WERI-Rb-1 (cell line): ENCODE measurements around the gene CREB3L4.
"Not testable (repeated sequence)": the region's sequence is repeated elsewhere in the genome, so short reads cannot be mapped to it uniquely, and the experiment has no call there.

Experiments
- DNase-seq: peaks from one replicate; pipeline ENCODE4 v3.0.0-alpha.2; 2020
- H3K27ac ChIP-seq: fragments of 250-450 bp; sonication (Bioruptor Pico); 2 replicates; pipeline ENCODE4 v1.5.1; 2020; ENCODE audit warnings: mild to moderate bottlenecking, moderate library complexity
- H3K27me3 ChIP-seq: fragments of 250-450 bp; sonication (Bioruptor Pico); 2 replicates; pipeline ENCODE4 v1.5.1; 2021; ENCODE audit warnings: mild to moderate bottlenecking, low read depth, moderate library complexity; ENCODE audit not compliant: insufficient read depth, severe bottlenecking
- H3K36me3 ChIP-seq: fragments of 250-450 bp; sonication (Bioruptor Pico); 2 replicates; pipeline ENCODE4 v1.5.1; 2020; ENCODE audit warnings: mild to moderate bottlenecking, moderate library complexity
- H3K4me3 ChIP-seq: 2 replicates; pipeline ENCODE4 v1.5.1; 2011; ENCODE audit warnings: low read depth, mild to moderate bottlenecking, control low read depth, low read length
- H3K9me3 ChIP-seq: fragments of 250-450 bp; sonication (Bioruptor Pico); 2 replicates; pipeline ENCODE4 v1.5.1; 2021; ENCODE audit warnings: mild to moderate bottlenecking, moderate library complexity; ENCODE audit not compliant: severe bottlenecking
- CTCF ChIP-seq: IDR thresholded peaks from 2 replicates; pipeline ENCODE4 v1.5.1; 2011; ENCODE audit warnings: low read depth, mild to moderate bottlenecking, control low read depth, inconsistent platforms, low read length

Gene CREB3L4

GRCh38 chr1:153973525-153973924 is 5.8 kb downstream of the CREB3L4 start:
- TF ChIP-seq CTCF = no peak
- Histone ChIP-seq H3K9me3 (no peaks in the 10 kb centered on the region), H3K27me3 (no peaks in the 10 kb centered on the region), H3K36me3 (peaks cover 59% of the 10 kb centered on the region), H3K27ac (no peak overlapping the region), H3K4me3 (no peak overlapping the region)
- DNase-seq = no peak

- DNase-seq = no peak
Observed at GRCh38 chr1:153976819-153977249, 9.1 kb downstream of the CREB3L4 start.

GRCh38 chr1:153977250-153978240 is 9.8 kb downstream of the CREB3L4 start, which contains the start of gene JTB:
JTB (minus strand) TSS chr1:153977674; CDS start chr1:153977252, 422 bp downstream.
- peak; percentile 99 for DNase-seq
- Histone ChIP-seq H3K36me3 (peaks cover 39% of the 10 kb centered on the region), H3K27me3 (no peaks in the 10 kb centered on the region), H3K9me3 (no peaks in the 10 kb centered on the region), H3K4me3 (peak within 1 kb of the TSS; percentile 83), H3K27ac (peak within 1 kb of the TSS; percentile 95)
- TF ChIP-seq CTCF = peak; percentile 23; the same call in 1 of the 2 replicates

More at GRCh38 chr1:153976819-153977249, 9.1 kb downstream of the CREB3L4 start:
- no peak for TF ChIP-seq CTCF
- peak overlapping the region; percentile 83 for H3K4me3 ChIP-seq
- peak overlapping the region; percentile 95 for H3K27ac ChIP-seq
- H3K9me3 ChIP-seq = no peaks in the 10 kb centered on the region
- no peaks in the 10 kb centered on the region for H3K27me3 ChIP-seq
- peaks cover 46% of the 10 kb centered on the region for H3K36me3 ChIP-seq

GRCh38 chr1:153978274-153978909 is 10.7 kb downstream of the CREB3L4 start:
- TF ChIP-seq CTCF = no peak
- Histone ChIP-seq H3K9me3 (no peaks in the 10 kb centered on the region), H3K27me3 (no peaks in the 10 kb centered on the region), H3K36me3 (peaks cover 31% of the 10 kb centered on the region), H3K4me3 (peak overlapping the region; percentile 83), H3K27ac (peak overlapping the region; percentile 95)
- DNase-seq = no peak

GRCh38 chr1:153979091-153979490 is 11.4 kb downstream of the CREB3L4 start:
- peaks cover 24% of the 10 kb centered on the region for H3K36me3 ChIP-seq
- not testable (repeated sequence) for H3K4me3 ChIP-seq, H3K27me3 ChIP-seq, DNase-seq, H3K9me3 ChIP-seq, H3K27ac ChIP-seq

GRCh38 chr1:153981735-153982134 is 14.0 kb downstream of the CREB3L4 start:
- not testable (repeated sequence) for H3K9me3 ChIP-seq, DNase-seq, H3K27me3 ChIP-seq, H3K4me3 ChIP-seq, H3K36me3 ChIP-seq, H3K27ac ChIP-seq
